ENCODE measurements around the gene STK32B.

STK32B gene

GRCh38 chr4:5069901-5070300 is 18.6 kb downstream of the STK32B start:
- H2AFZ ChIP-seq = no peak overlapping the region
- H3K9me3 ChIP-seq (ENCODE audit: control insufficient read depth, low read length) = no peaks in the 10 kb centered on the region
- no peaks in the 10 kb centered on the region for H3K36me3 ChIP-seq (ENCODE audit: control insufficient read depth, insufficient read depth, low read length)
- no peak overlapping the region for H3K4me3 ChIP-seq (ENCODE audit: low read depth, low read length)
- H3K27me3 ChIP-seq (ENCODE audit: control insufficient read depth, insufficient read depth, low read length) = no peaks in the 10 kb centered on the region
- H3K79me2 ChIP-seq = no peaks in the 10 kb centered on the region
- H3K4me1 ChIP-seq = no peaks in the 10 kb centered on the region
- H3K4me2 ChIP-seq (ENCODE audit: low read length) = no peak overlapping the region
- H3K9ac ChIP-seq = no peak overlapping the region
- no peak for TF ChIP-seq CTCF (IDR thresholded peaks at IDR 0.05)
- H3K27ac ChIP-seq = no peak overlapping the region

- H3K9ac ChIP-seq = no peak overlapping the region
Observed at GRCh38 chr4:5072948-5073347, 21.7 kb downstream of the STK32B start.

GRCh38 chr4:5078009-5078408 is 26.7 kb downstream of the STK32B start:
- no peaks in the 10 kb centered on the region for H3K9me3 ChIP-seq (ENCODE audit: control insufficient read depth, low read length)
- no peak overlapping the region for H2AFZ ChIP-seq
- no peak overlapping the region for H3K4me2 ChIP-seq (ENCODE audit: low read length)
- no peak overlapping the region for H3K4me3 ChIP-seq (ENCODE audit: low read depth, low read length)
- no peaks in the 10 kb centered on the region for H3K4me1 ChIP-seq
- H3K36me3 ChIP-seq (ENCODE audit: control insufficient read depth, insufficient read depth, low read length) = no peaks in the 10 kb centered on the region
- H3K27ac ChIP-seq = no peak overlapping the region
- H3K79me2 ChIP-seq = no peaks in the 10 kb centered on the region
- TF ChIP-seq CTCF (IDR thresholded peaks at IDR 0.05) = no peak
- no peaks in the 10 kb centered on the region for H3K27me3 ChIP-seq (ENCODE audit: control insufficient read depth, insufficient read depth, low read length)
- no peak overlapping the region for H3K9ac ChIP-seq

More at GRCh38 chr4:5072948-5073347, 21.7 kb downstream of the STK32B start:
- Histone ChIP-seq H2AFZ (no peak overlapping the region), H3K27ac (no peak overlapping the region), H3K4me3 (ENCODE audit: low read depth, low read length) (no peak overlapping the region), H3K27me3 (ENCODE audit: control insufficient read depth, insufficient read depth, low read length) (no peaks in the 10 kb centered on the region), H3K4me2 (ENCODE audit: low read length) (no peak overlapping the region), H3K36me3 (ENCODE audit: control insufficient read depth, insufficient read depth, low read length) (no peaks in the 10 kb centered on the region), H3K4me1 (no peaks in the 10 kb centered on the region), H3K79me2 (no peaks in the 10 kb centered on the region), H3K9me3 (ENCODE audit: control insufficient read depth, low read length) (no peaks in the 10 kb centered on the region)
- TF ChIP-seq CTCF (IDR thresholded peaks at IDR 0.05) = no peak

- no peak for TF ChIP-seq CTCF (IDR thresholded peaks at IDR 0.05)
- Histone ChIP-seq H3K9ac (no peak overlapping the region), H3K27me3 (ENCODE audit: control insufficient read depth, insufficient read depth, low read length) (no peaks in the 10 kb centered on the region), H3K36me3 (ENCODE audit: control insufficient read depth, insufficient read depth, low read length) (no peaks in the 10 kb centered on the region), H3K4me3 (ENCODE audit: low read depth, low read length) (no peak overlapping the region), H2AFZ (no peak overlapping the region), H3K4me2 (ENCODE audit: low read length) (no peak overlapping the region), H3K4me1 (no peaks in the 10 kb centered on the region), H3K79me2 (no peaks in the 10 kb centered on the region), H3K9me3 (ENCODE audit: control insufficient read depth, low read length) (no peaks in the 10 kb centered on the region), H3K27ac (no peak overlapping the region)
Observed at GRCh38 chr4:5079581-5079980, 28.3 kb downstream of the STK32B start.

GRCh38 chr4:5081441-5081999 is 30.2 kb downstream of the STK32B start:
- H3K4me2 ChIP-seq (ENCODE audit: low read length) = no peak overlapping the region
- H3K9me3 ChIP-seq (ENCODE audit: control insufficient read depth, low read length) = no peaks in the 10 kb centered on the region
- no peak overlapping the region for H3K4me3 ChIP-seq (ENCODE audit: low read depth, low read length)
- no peaks in the 10 kb centered on the region for H3K36me3 ChIP-seq (ENCODE audit: control insufficient read depth, insufficient read depth, low read length)
- no peak overlapping the region for H2AFZ ChIP-seq
- peaks cover 3% of the 10 kb centered on the region for H3K27me3 ChIP-seq (ENCODE audit: control insufficient read depth, insufficient read depth, low read length)
- H3K27ac ChIP-seq = no peak overlapping the region
- no peak for TF ChIP-seq CTCF (IDR thresholded peaks at IDR 0.05)
- H3K79me2 ChIP-seq = no peaks in the 10 kb centered on the region
- no peak overlapping the region for H3K9ac ChIP-seq
- no peaks in the 10 kb centered on the region for H3K4me1 ChIP-seq
